CD4-positive, alpha-beta T cell (primary cell): ENCODE measurements around the gene ADCY7. TPM values are rescaled to one million over a fixed set of nuclear protein-coding genes. Genes with fewer than 3 reads are reported as not detected.

Source experiments
- ATAC-seq: fragments of 200-7000 bp; cut with Tn5 transposase; one replicate; pipeline ENCODE4 v1.10.0; 2022; ENCODE audit warnings: mild to moderate bottlenecking; ENCODE audit not compliant: poor library complexity
- CTCF ChIA-PET: fragments of 350-600 bp; sonication (Branson Sonifier 250); formaldehyde crosslinking; loops from one replicate; lab custom pipeline; 2021; ENCODE audit warnings: antibody characterized with exemption, inconsistent platforms; lab: Charles Lee
- POLR2A ChIA-PET: fragments of 350-600 bp; sonication (Branson Sonifier 250); formaldehyde crosslinking; loops from one replicate; lab custom pipeline; 2021; ENCODE audit warnings: antibody characterized with exemption, inconsistent platforms; lab: Charles Lee
- DNase-seq, 14 experiments: peaks; one replicate each; pipeline ENCODE4 v3.0.0-alpha.2; 2013 to 2020; ENCODE audit warnings: mixed read lengths in 2 of 14
- H3K27ac ChIP-seq, 2 donors: one replicate each; pipeline versions ENCODE4 v1.5.1 to v1.7.0; 2013; ENCODE audit warnings: low read length in 2 of 2, low read depth in 1 of 2, mild to moderate bottlenecking in 1 of 2
- H3K27me3 ChIP-seq, 2 experiments: 1 replicate in 1 of 2; 2 replicates in 1 of 2; pipeline versions ENCODE4 v1.6.1 to v1.7.0; 2013; ENCODE audit warnings: low read length in 2 of 2, control low read depth in 1 of 2, mild to moderate bottlenecking in 1 of 2, moderate library complexity in 1 of 2; ENCODE audit not compliant: insufficient read depth in 2 of 2, control insufficient read depth in 1 of 2
- H3K36me3 ChIP-seq: one replicate; pipeline ENCODE4 v1.6.1; 2013; ENCODE audit warnings: low read length, control low read depth; ENCODE audit not compliant: insufficient read depth
- H3K4me1 ChIP-seq: one replicate; pipeline ENCODE4 v1.6.1; 2013; ENCODE audit warnings: low read length, control low read depth; ENCODE audit not compliant: insufficient read depth
- H3K4me3 ChIP-seq: one replicate; pipeline ENCODE4 v1.5.1; 2013; ENCODE audit warnings: mild to moderate bottlenecking, low read length, moderate library complexity
- H3K9me3 ChIP-seq, 2 experiments: 1 replicate in 1 of 2; 2 replicates in 1 of 2; pipeline versions ENCODE4 v1.6.1 to v1.7.0; 2013; ENCODE audit warnings: low read length in 2 of 2, mild to moderate bottlenecking in 2 of 2, control low read depth in 1 of 2, moderate library complexity in 1 of 2; ENCODE audit not compliant: control insufficient read depth in 1 of 2, insufficient read depth in 1 of 2
- H3K27ac Mint-ChIP-seq: one replicate; pipeline ENCODE4 v1.8.0; 2020; ENCODE audit warnings: mixed read lengths
- H3K27me3 Mint-ChIP-seq: one replicate; pipeline ENCODE4 v1.8.0; 2021; ENCODE audit warnings: mixed read lengths
- H3K36me3 Mint-ChIP-seq: one replicate; pipeline ENCODE4 v1.8.0; 2021; ENCODE audit warnings: low read depth, mixed read lengths
- H3K4me1 Mint-ChIP-seq: one replicate; pipeline ENCODE4 v1.8.0; 2021; ENCODE audit warnings: low read depth, mixed read lengths
- H3K4me3 Mint-ChIP-seq: one replicate; pipeline ENCODE4 v1.8.0; 2020; ENCODE audit warnings: mild to moderate bottlenecking, mixed read lengths
- H3K9me3 Mint-ChIP-seq: one replicate; pipeline ENCODE4 v1.8.0; 2020; ENCODE audit warnings: mixed read lengths
- intact Hi-C, 2 experiments: fragments of 100-400 bp; cut with DNase I in 1 of 2; cut with micrococcal nuclease in 1 of 2; formaldehyde crosslinking; loops; one replicate each; pipeline versions ENCODE4 v1.15.1 to v1.9.0; 2023 to 2025; cut with DNase I, micrococcal nuclease
- total RNA-seq, 174 experiments: library from RNA in 2 of 174; stranded (reverse) in 2 of 174; gene quantifications; one replicate each; pipeline ENCODE4 v1.2.3 and lab custom pipeline; 2021 to 2026
- TF ChIP-seq, protein P1 (sequence below): fragments of 200-600 bp; IDR thresholded peaks from one replicate; pipeline ENCODE4 v1.8.0; 2022; ENCODE audit warnings: antibody characterized with exemption, mild to moderate bottlenecking

The ADCY7 gene
- total RNA-seq, 2 experiments from 2014 or later: 136 to 147 TPM

DNA sequence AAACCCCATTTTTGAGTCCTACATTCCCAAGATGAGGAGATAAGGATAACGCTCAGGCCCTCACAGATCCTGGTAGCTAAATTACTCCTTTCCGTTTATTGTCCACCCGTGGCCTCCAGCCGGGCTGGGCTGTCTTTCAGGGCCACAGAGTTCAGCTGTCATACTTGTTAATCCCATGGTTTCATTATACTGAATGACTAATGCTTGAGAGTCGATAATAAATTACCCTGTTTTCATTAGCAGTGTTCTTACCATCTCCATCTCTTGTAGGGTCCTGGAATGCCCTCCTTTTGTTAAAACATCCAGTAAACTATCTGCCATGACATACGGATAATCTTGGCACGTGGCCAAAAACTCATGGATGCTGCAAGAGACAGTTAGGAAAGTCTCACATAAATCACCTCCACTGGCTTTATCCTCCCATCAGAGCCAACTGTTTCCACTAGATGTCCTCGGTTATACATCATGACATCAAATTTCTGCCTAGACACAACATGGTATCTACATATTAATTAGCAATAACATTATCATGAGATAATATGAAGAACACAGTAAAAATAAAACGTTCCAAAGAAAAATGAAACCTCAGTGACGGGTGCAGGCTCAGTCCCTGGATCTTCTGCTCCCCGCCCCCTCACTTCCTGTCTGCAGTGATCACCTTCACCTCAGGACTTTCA is 57.1 kb downstream of the ADCY7 start:
- DNase-seq (peak in 2 of 14 experiments; percentile 42 to 58), ATAC-seq (no peak)
- H3K27ac Mint-ChIP-seq: peak overlapping the region; percentile 84
- Histone ChIP-seq H3K4me1 (peaks cover 31% of the 10 kb centered on the region), H3K27ac (peak overlapping the region; percentile 7 to 22), H3K4me3 (no peak overlapping the region), H3K9me3 (no peaks in the 10 kb centered on the region), H3K36me3 (peaks cover 72% of the 10 kb centered on the region), H3K27me3 (no peaks in the 10 kb centered on the region)
- intact Hi-C loops: no loop called here
- no peaks in the 10 kb centered on the region for H3K27me3 Mint-ChIP-seq
- ChIA-PET CTCF (interaction anchor here (0.8 to 2.3 kb wide), 4 partner anchors 31 to 342 kb away, joined by 3 to 7 read pairs (median 4); no protein-coding TSS in a partner anchor), POLR2A (interaction anchor here (1.3 to 9.1 kb wide), 2 partner anchors 15 to 41 kb away, joined by 3 to 141 read pairs; no protein-coding TSS in a partner anchor)
- no peak overlapping the region for H3K4me3 Mint-ChIP-seq
- H3K4me1 Mint-ChIP-seq: peaks cover 53% of the 10 kb centered on the region
- no peaks in the 10 kb centered on the region for H3K9me3 Mint-ChIP-seq
- TF ChIP-seq, protein P1, sequence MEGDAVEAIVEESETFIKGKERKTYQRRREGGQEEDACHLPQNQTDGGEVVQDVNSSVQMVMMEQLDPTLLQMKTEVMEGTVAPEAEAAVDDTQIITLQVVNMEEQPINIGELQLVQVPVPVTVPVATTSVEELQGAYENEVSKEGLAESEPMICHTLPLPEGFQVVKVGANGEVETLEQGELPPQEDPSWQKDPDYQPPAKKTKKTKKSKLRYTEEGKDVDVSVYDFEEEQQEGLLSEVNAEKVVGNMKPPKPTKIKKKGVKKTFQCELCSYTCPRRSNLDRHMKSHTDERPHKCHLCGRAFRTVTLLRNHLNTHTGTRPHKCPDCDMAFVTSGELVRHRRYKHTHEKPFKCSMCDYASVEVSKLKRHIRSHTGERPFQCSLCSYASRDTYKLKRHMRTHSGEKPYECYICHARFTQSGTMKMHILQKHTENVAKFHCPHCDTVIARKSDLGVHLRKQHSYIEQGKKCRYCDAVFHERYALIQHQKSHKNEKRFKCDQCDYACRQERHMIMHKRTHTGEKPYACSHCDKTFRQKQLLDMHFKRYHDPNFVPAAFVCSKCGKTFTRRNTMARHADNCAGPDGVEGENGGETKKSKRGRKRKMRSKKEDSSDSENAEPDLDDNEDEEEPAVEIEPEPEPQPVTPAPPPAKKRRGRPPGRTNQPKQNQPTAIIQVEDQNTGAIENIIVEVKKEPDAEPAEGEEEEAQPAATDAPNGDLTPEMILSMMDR: peak; percentile 43
- H3K36me3 Mint-ChIP-seq: peaks cover 83% of the 10 kb centered on the region

DNA sequence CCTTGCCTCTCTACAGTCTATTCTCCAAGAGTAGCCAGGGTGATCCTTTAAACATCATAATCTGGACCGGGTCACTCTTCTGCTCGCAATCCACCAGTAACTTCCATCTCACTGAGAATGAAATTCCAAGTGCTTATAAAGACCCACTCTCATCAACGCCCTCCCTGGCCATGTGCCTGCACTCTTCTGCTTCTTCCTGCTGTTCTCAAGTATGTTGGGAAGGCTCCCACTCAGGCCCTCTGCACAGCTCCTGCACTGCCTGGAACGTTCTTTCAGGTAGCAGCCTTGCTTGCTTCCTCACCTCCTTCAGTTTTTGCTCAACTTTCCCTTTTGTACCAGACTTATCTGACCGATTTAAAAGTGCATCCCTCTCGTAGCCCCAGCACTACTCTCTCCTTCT is 58.0 kb downstream of the ADCY7 start:
- Histone ChIP-seq H3K9me3 (no peaks in the 10 kb centered on the region), H3K4me1 (peaks cover 32% of the 10 kb centered on the region), H3K27me3 (no peaks in the 10 kb centered on the region), H3K27ac (no peak overlapping the region), H3K36me3 (peaks cover 70% of the 10 kb centered on the region), H3K4me3 (no peak overlapping the region)
- TF ChIP-seq, protein P1: no peak
- Mint-ChIP-seq H3K4me3 (no peak overlapping the region), H3K27me3 (no peaks in the 10 kb centered on the region), H3K36me3 (peaks cover 82% of the 10 kb centered on the region), H3K27ac (peak overlapping the region; percentile 84), H3K9me3 (no peaks in the 10 kb centered on the region), H3K4me1 (peaks cover 49% of the 10 kb centered on the region)
- DNase-seq (no peak), ATAC-seq (no peak)
- POLR2A ChIA-PET: interaction anchor here (1.3 to 9.1 kb wide), 2 partner anchors 14 to 42 kb away, joined by 3 to 141 read pairs; no protein-coding TSS in a partner anchor
- CTCF ChIA-PET: interaction anchor here (0.9 to 1.3 kb wide), 2 partner anchors 36 to 185 kb away, joined by 3 to 4 read pairs; no protein-coding TSS in a partner anchor
- intact Hi-C loops: no loop called here

DNA sequence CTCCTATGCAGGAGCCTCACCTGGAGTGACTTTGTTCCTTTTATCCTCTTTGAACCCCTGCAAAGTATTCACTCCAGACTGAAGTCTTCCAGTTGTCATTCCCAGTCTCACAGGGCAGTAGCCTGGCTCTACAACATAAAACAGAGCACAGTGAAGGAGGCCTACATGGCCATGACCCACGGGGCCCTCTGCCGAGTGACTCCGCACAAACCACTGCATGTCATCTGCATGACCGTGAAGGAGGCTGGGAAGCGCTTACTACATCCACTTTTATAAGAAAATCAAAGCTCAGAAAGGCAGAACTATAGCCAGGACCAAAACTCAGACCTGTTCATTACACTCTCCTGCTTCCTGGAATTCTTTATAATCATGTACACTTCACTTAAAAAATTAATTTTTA is 59.9 kb downstream of the ADCY7 start:
- H3K4me3 ChIP-seq: no peak overlapping the region
- no peaks in the 10 kb centered on the region for H3K9me3 ChIP-seq
- intact Hi-C loops: loop anchor here (2.0 to 5.0 kb wide), 3 partner anchors 341 to 481 kb away; no protein-coding TSS in a partner anchor
- TF ChIP-seq, protein P1: no peak
- H3K27ac ChIP-seq: no peak overlapping the region
- Mint-ChIP-seq H3K4me3 (no peak overlapping the region), H3K4me1 (peaks cover 59% of the 10 kb centered on the region), H3K27me3 (no peaks in the 10 kb centered on the region), H3K9me3 (no peaks in the 10 kb centered on the region), H3K27ac (peak overlapping the region; percentile 84), H3K36me3 (peaks cover 81% of the 10 kb centered on the region)
- peaks cover 59% of the 10 kb centered on the region for H3K36me3 ChIP-seq
- H3K4me1 ChIP-seq: peaks cover 38% of the 10 kb centered on the region
- DNase-seq (no peak), ATAC-seq (no peak)
- H3K27me3 ChIP-seq: no peaks in the 10 kb centered on the region
- ChIA-PET CTCF (interaction anchor here (0.9 to 5.2 kb wide), 13 partner anchors 8 to 480 kb away, joined by 3 to 91 read pairs (median 9); no protein-coding TSS in a partner anchor), POLR2A (interaction anchor here (1.3 to 9.1 kb wide), 12 partner anchors 10 to 480 kb away, joined by 4 to 141 read pairs (median 9); partner anchors contain the start of genes ADCY7 and CNEP1R1)
